ENCODE results near the gene FAT1.

The FAT1 gene

GRCh38 chr4:186719925-186720694 lies 3.5 kb downstream of the FAT1 start:
- Histone ChIP-seq H3K4me3 (no peak overlapping the region), H3K27me3 (no peaks in the 10 kb centered on the region), H3K4me1 (peaks cover 0 to 32% (median 3%) of the 10 kb centered on the region in 4 donors), H3K36me3 (no peaks in the 10 kb centered on the region), H3K9me3 (peaks cover 0 to 12% (median 0%) of the 10 kb centered on the region in 3 donors), H3K27ac (no peak overlapping the region)
- DNase-seq = no peak
- intact Hi-C loops (cut with DNase I; ENCODE audit: low total_unique reads) = no loop called here
- TF ChIP-seq CTCF (IDR thresholded peaks at IDR 0.05) = no peak

DNA sequence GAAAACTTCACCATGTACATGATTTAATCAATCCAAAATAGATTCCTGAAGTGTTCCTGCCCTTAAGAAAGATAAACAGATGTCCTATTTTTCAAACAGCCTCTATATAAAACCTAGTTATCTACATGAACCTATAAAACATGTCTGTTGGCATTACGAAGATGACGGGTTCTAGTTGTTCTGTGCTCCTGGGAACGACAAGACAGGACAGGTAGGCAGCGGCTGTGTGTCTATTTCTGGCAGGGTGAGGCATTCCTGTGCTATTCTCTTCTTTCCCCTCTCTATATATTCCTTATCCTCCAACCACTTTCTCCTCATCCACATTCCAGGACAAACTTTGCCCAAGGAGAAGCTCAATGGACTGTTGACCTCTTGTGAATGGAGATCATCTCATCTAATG lies 6.1 kb downstream of the FAT1 start:
- no peak for DNase-seq
- H3K4me1 ChIP-seq = peaks cover 0 to 51% (median 3%) of the 10 kb centered on the region in 4 donors
- no peaks in the 10 kb centered on the region for H3K27me3 ChIP-seq
- H3K27ac ChIP-seq = no peak overlapping the region
- H3K36me3 ChIP-seq = no peaks in the 10 kb centered on the region
- no peak for TF ChIP-seq CTCF (IDR thresholded peaks at IDR 0.05)
- intact Hi-C loops (cut with DNase I; ENCODE audit: low total_unique reads) = no loop called here
- no peak overlapping the region for H3K4me3 ChIP-seq
- H3K9me3 ChIP-seq = peaks cover 0 to 12% (median 0%) of the 10 kb centered on the region in 3 donors

- H3K27ac ChIP-seq = no peak overlapping the region
- H3K4me3 ChIP-seq = no peak overlapping the region
- DNase-seq = no peak
- TF ChIP-seq CTCF (IDR thresholded peaks at IDR 0.05) = no peak
- no peaks in the 10 kb centered on the region for H3K36me3 ChIP-seq
- H3K27me3 ChIP-seq = no peaks in the 10 kb centered on the region
- peaks cover 0 to 8% (median 0%) of the 10 kb centered on the region in 3 donors for H3K9me3 ChIP-seq
- peaks cover 0 to 57% (median 6%) of the 10 kb centered on the region in 4 donors for H3K4me1 ChIP-seq
- intact Hi-C loops (cut with DNase I; ENCODE audit: low total_unique reads) = no loop called here
Observed at GRCh38 chr4:186715077-186715476, 8.6 kb downstream of the FAT1 start.

GRCh38 chr4:186714006-186714675 lies 9.5 kb downstream of the FAT1 start:
- no peak for TF ChIP-seq CTCF (IDR thresholded peaks at IDR 0.05)
- H3K4me1 ChIP-seq = peaks cover 0 to 66% (median 7%) of the 10 kb centered on the region in 4 donors
- peaks cover under 1 to 2% (median 1%) of the 10 kb centered on the region in 3 donors for H3K36me3 ChIP-seq
- H3K4me3 ChIP-seq = peak overlapping the region in 1 of 2 donors; percentile 4
- H3K9me3 ChIP-seq = no peaks in the 10 kb centered on the region
- no peaks in the 10 kb centered on the region for H3K27me3 ChIP-seq
- H3K27ac ChIP-seq = no peak overlapping the region
- no peak for DNase-seq
- intact Hi-C loops (cut with DNase I; ENCODE audit: low total_unique reads) = no loop called here

- no peak for DNase-seq
- no peaks in the 10 kb centered on the region for H3K9me3 ChIP-seq
- intact Hi-C loops (cut with DNase I; ENCODE audit: low total_unique reads) = no loop called here
- H3K27me3 ChIP-seq = no peaks in the 10 kb centered on the region
- no peak overlapping the region for H3K27ac ChIP-seq
- TF ChIP-seq CTCF (IDR thresholded peaks at IDR 0.05) = no peak
- peaks cover 0 to 64% (median 7%) of the 10 kb centered on the region in 4 donors for H3K4me1 ChIP-seq
- H3K4me3 ChIP-seq = no peak overlapping the region
- H3K36me3 ChIP-seq = peaks cover 15 to 17% (median 16%) of the 10 kb centered on the region in 3 donors
Observed at GRCh38 chr4:186712690-186713089, 11.0 kb downstream of the FAT1 start.
